Activated CD8-positive, alpha-beta memory T cell treated with anti-CD3 and anti-CD28 coated beads for 48 hours (primary cell): Measurements from ENCODE around the gene ADAMTS19.
"Not testable (repeated sequence)": the region's sequence is repeated elsewhere in the genome, so short reads cannot be mapped to it uniquely, and the experiment has no call there.

Source experiments
- DNase-seq, 3 experiments: peaks; one replicate each; pipeline ENCODE4 v3.0.0-alpha.2; 2020; ENCODE audit warnings: low read depth in 2 of 3, low spot score in 2 of 3

Gene ADAMTS19

GRCh38 chr5:129459777-129460671, at the start of gene ADAMTS19:
TSS of gene ADAMTS19 (plus strand) at chr5:129460298. CDS start at chr5:129460392, 94 bp downstream.
- no peak for DNase-seq

DNA sequence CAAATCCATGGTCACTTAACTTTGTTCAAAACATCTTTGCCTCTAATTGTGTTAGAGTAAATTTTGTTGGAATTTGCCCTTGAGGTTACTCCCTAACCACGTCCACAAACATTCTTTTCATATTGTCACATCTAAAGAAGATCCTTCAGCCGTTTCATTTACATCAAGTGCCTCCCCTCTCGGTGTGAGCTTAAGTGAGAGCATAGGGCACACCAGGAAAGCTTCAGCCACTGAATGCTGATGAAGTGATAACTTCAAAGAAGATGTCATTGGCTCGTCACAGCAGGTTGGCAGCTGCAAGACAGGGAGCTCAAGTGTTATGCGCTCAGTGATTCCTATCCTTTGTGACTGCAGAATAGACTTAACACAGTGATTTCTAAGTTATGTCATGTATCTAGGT, 49.6 kb upstream of the ADAMTS19 start:
- no peak for DNase-seq

DNA sequence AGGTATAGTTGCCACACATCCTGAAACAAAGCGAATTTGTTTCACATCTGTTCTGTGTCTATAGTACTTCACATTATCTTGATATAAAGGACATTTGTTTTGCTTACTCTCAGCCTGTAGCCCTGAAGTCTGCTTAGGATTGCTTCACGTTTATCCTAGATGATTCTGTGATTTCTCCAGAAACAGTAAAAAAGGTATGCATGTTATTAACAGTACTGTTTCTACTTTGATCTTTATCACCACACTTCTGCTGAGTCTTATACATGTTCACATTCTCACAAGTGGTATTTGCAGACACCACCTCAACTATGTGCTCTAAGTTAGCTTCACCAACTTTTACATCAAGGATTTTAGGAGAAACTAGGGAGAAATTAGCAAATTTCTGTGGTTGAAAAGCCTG, 47.4 kb upstream of the ADAMTS19 start:
- DNase-seq, result no peak

- DNase-seq, result no peak
These were observed 46.5 kb upstream of the ADAMTS19 start for GRCh38 chr5:129413570-129413969.

DNA sequence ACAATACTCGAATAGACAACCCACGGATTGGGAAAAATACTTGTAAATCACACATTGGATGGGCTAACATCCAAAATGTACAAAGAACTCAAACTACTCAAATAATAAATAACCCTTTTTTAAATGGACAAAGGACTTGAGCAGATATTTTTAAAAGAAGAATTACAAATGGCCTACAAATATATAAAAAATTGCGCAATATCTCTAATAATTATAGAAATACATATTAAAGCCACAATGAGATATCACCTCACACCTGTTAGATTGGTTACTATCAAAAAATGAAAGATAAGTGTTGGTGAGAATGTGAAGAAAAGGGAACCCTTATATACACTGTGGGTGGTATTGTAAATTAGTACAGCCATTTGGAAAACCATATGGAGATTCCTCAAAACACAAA, 40.8 kb upstream of the ADAMTS19 start:
- DNase-seq, result no peak

GRCh38 chr5:129425031-129425430, 35.1 kb upstream of the ADAMTS19 start:
- DNase-seq, result no peak

- no peak for DNase-seq
These were observed 34.0 kb upstream of the ADAMTS19 start for GRCh38 chr5:129426071-129426470.

DNA sequence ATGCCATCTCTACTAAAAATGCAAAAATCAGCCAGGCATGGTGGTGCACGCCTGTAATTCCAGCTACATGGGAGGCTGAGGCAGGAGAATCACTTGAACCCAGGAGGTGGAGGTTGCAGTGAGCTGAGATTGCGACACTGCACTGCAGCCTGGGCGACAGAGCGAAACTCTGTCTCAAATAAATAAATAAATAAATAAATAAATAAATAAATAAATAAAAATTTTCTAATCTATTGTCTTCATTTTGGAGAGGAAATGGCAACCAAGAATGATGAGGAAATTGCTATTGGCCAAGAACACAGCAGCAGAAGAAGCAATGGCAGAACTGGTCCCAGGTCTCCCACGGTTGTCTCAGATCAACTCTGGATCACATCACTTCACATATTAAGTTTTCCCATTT, 31.5 kb upstream of the ADAMTS19 start:
- DNase-seq, result not testable (repeated sequence)

DNA sequence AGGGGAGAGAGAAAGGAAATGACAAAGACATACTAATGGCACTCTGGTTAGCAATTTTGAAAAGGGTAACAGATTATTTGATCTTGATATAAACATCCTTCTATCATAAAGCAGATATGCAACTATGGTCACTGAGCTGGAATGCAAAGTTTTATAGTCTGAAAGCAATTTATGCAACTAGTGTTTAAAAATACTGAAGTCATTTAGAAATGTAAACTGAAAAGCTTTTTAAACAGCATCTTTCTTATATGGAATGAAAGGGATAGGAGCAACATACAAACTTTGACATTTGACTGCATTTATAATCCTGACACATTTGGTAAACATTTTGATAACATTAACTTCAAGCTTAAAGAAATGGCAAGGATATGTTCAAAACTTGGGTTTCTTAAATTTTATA, 28.7 kb upstream of the ADAMTS19 start:
- no peak for DNase-seq

DNA sequence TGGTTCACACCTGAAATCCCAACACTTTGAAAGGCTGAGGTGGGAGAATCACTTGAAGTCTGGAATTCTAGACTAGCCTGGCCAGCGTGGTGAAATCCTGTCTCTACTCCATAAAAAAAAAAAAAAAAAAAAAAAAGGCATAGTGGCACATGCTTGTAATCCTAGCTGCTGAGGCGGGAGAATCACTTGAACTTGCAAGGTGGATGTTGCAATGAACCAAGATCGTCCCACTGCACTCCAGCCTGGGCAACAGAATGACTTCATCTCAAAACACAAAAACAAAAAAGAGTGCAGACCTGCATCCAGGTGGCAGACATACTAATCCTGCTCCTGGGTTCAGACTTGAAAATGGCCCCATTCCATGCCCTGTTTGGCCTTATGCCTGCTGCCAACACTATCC, 21.8 kb upstream of the ADAMTS19 start:
- DNase-seq, result no peak

DNA sequence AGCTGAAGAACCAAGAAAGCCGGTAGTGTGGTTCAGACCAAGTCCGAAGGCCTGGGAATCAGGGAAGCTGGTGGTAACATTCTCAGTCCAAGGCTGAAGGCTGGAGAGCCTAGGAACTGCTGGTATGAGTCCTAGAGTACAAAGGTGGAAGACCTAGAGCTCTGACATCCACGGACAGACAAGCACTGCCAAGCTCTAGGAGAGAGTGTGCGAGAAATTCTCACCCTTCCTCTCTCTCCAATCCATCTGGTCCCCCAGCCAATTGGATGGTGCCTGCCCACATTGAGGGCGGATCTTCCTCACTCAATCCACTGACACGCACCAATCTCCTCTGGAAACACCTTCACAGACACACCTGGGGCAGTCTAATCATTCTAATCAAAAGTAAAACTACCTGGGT, 19.7 kb upstream of the ADAMTS19 start:
- no peak for DNase-seq

DNA sequence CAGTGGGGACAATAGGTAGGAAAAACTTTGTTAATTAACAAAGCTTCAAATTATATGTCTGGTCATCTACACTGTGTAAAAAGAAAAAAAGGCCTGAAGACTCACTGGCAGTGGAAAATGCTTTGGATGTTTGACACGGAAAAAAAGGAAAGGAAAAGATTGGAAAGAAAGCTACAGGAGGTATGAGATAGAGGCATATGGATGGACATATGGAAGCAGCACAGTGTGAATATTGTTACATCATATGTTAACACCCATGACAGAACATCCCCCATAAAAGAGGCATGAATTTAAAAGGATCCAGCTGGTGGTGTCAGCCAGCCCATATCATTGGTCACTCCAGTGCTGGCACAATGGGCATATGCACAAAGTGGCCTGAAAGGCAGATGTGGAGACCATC, 19.0 kb upstream of the ADAMTS19 start:
- DNase-seq, result no peak

DNA sequence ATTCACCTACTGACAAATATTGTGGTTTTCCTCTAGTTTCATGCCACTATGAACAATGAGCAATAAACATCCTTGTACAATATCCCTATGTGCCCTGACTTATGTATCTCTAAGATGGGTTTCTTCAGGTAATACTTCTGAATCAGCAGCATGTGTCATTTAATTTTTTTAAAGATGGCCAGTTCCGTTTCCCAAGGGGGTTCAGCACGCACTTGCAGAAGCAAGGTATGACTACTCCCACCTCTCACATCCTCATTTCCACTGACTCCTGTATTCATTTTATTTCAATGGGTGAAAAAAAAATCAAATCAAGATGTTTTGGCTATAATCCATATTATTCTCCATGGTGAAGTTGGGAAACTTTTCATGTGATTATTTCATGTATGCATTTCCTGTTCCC, 14.7 kb upstream of the ADAMTS19 start:
- DNase-seq, result no peak

- DNase-seq, result no peak
These were observed 12.1 kb upstream of the ADAMTS19 start for GRCh38 chr5:129447968-129448367.

DNA sequence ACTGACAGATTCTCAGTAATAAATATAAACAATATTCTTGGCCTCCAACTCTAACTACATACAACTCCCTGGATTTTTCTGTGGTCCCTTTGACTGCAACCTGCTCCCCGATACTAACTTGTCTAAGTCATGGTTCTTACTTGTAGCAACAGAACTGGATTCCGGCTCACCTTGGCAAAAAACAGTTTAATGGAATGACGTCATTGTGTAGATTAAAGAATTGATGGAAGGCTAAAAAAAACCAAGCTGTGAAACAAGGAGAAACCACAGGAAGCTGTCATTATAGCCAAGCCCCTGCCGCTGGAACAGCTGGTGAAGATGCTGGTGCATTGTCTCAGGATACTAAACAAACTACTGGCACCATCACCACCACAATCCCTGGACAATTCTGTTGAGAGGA, 11.4 kb upstream of the ADAMTS19 start:
- no peak for DNase-seq

DNA sequence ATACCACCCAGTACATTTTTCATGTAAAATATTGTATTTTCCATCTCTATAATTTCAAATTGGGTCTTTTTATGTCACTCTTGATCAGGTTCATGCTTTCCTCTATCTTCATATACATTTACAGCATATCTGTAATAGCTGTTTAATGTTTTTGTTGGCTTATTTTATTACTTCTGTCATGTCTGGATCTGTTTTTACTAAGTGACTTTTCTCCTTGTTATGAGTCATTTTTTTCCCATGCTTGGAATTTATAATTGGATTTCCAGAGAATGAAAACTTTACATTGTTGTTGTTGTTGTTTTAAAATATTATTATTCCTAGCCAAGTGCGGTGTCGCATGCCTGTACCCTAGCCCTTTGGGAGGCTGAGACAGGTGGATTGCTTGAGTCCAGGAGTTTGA, 5.6 kb upstream of the ADAMTS19 start:
- DNase-seq, result no peak

DNA sequence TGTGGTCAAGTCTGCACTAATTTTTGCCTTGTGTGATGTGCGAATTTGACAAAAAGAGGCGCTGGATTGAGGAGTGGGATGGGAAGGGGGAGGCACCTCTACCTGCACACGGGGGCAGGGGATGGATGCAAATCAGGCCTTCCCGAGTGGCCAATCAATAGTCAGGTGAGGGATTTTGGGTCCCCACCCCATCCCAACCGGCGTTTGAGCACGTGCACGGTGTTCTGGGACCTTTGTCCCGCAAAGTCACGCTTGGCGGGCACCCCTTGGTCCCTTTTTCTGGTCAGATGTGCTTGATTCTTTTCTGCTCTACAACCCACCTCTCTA, 685 bp upstream of the ADAMTS19 start:
- no peak for DNase-seq

DNA sequence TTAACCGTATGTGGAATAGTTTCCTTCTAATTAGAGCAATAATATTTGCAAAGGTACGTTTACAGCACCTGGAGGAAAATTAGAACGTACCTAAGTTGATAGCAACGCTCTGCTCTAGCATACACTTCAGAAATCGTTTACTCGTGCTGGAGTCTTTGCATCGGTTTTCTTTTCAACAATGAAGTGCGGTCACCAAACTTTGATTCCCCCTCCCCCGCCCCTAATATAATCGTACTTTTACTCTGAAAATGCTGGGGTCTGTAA, 506 bp downstream of the ADAMTS19 start:
- DNase-seq, result no peak

GRCh38 chr5:129460936-129461710, 1.0 kb downstream of the ADAMTS19 start:
- DNase-seq, result no peak

GRCh38 chr5:129461711-129462332, 1.7 kb downstream of the ADAMTS19 start:
- DNase-seq, result no peak

DNA sequence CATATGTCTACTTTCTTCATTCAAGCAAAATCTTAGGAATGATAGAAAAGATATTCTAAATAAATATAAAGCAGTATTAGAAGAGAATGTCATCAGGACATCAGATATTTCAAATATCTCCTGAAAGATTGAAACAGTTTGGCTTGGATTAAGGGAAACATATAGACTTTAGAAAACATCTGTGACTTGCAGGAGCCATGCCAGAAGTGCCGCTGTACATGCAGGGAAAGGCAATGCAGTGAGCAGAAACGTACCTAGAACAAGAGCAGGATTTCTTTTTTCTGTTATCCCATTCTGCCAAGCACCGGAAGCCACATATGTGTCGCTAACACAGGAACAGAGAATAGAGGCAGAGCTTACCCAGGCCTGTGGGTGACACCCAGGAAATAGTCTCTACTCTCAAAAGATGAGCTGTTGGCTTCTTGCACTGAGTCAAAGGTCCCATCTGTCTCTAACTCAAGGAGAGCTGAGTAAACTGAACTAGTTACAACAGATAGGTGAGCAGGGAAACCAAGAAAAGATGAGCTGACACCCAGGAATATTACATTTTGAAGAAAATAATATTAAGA, 5.8 kb downstream of the ADAMTS19 start:
- DNase-seq, result no peak

DNA sequence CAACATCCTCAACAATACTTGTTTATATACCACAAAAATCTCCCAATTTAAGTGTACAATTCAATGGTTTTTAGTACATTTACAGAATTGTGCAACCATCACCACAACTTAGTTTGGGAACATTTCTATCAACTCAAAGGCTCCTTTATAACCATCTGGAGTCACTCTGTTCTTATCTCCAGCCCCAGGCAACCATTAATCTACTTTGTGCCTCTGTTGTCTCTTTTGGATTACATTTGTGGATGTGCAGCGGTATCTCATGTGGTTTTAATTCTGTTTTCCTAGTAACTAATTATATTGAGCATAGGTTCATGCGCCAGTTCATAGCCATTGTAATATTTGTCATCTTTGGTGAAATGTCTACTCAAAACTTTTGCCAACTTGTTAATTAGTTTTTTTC, 14.4 kb downstream of the ADAMTS19 start:
- no peak for DNase-seq
